COR-L47 (cell line): ENCODE measurements around the gene RAB3D.
"Not testable (repeated sequence)": the region's sequence is repeated elsewhere in the genome, so short reads cannot be mapped to it uniquely, and the experiment has no call there.

Experiments
- DNase-seq: peaks from one replicate; lab custom pipeline; 2025; lab: John Stamatoyannopoulos, UW

Gene RAB3D

DNA sequence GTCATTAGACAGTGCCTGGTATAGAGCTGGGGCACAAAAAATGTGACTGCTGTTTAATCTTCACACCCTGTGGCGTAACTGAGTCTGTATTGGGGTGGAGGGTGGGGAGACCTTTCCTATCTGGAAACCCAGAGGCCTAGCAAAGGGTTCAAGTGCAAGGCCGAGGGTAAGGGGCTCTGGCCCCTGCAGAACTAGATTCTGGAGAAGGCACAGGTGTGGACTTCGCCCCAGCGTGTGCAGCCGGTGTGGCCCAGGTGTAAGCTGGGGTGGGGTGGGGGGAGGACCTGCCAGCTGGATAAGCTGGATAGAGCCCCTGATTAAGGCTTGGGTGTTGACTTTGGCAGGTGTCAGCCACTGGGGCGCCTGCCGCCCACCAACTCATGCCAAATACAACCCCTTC lies 1.3 kb downstream of the RAB3D start:
- no peak for DNase-seq

DNA sequence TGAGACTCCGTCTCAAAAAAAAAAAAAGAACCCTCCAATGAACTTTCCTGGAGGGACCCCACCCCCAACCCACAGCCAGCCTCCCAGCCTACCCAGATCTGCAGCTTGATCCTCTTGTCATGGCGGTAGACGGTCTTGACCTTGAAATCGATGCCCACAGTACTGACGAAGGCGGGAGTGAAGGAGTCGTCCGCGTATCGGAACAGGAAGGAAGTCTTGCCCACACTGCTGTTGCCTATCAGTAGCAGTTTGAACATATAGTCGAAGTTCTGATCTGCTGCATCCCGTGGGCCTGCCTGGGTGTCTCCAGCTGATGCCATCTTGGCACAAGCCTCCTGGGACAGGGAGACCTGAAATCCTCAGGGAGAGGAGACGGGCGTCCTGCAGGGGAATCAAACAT lies 2.4 kb downstream of the RAB3D start:
- no peak for DNase-seq

DNA sequence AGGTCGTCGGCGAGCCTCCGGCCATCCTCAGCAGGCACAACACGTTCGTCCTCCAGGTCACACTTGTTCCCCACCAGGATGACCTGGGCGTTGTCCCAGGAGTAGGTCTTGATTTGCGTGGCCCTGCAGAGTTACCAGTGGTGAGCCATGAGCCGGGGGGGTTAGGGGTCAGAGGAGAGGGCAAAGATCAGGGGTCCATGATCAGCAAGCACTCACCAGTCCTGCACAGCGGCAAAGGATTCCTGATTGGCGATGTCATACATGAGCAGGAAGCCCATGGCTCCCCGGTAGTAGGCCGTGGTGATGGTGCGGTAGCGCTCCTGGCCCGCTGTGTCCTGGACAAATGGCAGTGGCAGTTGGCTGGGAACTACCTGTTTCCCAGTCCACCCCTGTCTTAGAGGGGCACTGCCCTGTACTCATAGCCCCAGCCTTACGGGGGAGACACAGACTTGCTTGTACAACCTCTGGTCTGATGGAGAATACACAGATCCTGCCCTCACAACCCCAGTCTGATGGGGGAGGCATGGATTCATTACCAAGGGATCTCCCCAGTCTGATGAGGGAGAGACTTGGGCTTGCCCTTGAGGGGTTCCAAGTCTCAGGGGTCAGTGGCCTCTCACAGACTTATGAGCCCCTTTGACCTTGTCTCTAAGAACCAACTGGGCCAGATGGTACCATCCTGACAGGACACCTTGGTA lies 3.9 kb downstream of the RAB3D start:
- no peak for DNase-seq

DNA sequence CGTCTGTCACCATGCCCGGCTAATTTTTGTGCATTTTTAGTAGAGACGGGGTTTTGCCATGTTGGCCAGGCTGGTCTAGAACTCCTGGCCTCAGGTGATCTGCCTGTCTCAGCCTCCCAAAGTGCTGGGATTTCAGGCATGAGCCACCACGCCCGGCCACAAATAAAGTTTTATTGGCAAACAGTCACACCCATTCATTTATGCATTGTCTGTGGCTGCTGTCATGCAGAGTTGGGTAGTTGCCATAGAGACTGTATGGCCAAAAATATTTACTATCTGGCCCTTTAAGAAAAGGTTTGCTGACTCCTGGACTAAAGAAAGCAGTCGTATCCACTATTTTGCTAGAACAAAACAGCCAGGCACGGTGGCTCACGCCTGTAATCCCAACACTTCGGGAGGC lies 5.6 kb downstream of the RAB3D start:
- DNase-seq = not testable (repeated sequence)

DNA sequence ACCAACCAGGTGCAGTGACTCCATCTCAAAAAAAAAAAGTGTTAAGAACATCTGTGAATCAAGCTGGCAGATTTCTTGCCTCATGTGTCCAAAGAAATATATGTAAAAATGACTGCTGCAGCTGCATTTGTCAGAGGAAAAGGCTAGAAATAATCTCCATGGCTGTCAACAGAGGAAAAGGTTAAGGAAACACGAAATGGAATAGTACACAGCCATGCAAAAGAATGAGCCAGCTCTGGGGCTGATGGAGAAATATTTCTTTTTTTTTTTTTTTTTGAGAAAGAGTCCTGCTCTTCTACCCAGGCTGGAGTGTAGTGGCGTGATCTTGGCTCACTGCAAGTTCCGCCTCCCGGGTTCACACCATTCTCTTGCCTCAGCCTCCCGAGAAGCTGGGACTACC lies 6.6 kb downstream of the RAB3D start:
- DNase-seq = no peak

DNA sequence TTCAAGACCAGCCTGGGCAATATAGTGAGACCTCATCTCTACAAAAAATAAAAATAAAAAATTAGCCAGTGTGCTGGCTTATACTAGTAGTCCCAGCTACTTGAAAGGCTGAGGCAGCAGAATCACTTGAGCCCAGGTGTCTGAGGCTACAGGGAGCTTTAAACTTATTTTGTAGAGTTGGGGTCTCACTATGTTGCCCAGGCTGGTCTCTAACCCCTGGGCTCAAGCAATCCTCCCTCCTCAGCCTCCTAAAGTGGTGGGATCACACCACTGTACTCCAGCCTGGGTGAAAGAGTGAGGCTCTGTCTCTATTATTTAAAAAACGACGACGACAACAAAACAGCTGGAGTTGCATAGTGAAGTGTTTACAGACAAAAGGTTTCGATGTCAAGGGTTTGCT lies 8.0 kb downstream of the RAB3D start:
- DNase-seq = no peak

DNA sequence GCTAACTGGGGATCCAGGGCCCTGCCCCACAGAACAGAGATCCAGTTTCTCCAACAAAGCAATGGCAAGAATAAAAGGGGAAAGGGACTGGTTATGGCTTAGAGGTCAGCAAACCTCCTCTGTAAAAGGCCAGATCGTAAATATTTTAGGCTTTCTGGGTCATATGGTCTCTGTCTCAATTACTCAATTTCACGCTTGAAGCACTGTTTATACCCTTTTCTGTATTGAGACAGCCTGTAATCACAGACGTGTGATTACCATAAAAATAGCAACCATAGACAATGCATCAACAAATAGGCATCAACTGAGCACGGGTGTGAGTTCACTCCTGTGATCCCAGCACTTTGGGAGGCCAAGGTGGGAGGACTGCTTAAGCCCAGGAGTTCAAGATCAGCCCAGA lies 9.3 kb downstream of the RAB3D start:
- DNase-seq = no peak

DNA sequence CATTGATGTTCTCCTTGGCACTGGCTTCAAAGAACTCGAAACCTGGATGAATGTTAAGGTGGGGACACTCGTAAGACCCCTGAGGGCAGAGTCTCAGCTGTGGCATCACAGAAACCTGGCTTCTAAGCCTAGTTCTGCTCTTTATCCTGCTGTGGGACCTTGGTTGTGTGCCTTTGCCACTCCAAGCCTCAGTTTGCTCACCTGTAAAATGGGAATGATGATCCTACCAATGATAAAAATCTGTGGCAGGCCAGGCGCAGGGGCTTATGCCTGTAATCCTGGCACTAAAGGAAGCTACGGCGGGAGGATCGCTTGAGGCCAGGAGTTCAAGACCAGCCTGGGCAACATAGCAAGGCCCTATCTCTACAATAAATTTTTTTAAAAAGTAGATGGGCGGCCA lies 13.9 kb downstream of the RAB3D start:
- DNase-seq = no peak

DNA sequence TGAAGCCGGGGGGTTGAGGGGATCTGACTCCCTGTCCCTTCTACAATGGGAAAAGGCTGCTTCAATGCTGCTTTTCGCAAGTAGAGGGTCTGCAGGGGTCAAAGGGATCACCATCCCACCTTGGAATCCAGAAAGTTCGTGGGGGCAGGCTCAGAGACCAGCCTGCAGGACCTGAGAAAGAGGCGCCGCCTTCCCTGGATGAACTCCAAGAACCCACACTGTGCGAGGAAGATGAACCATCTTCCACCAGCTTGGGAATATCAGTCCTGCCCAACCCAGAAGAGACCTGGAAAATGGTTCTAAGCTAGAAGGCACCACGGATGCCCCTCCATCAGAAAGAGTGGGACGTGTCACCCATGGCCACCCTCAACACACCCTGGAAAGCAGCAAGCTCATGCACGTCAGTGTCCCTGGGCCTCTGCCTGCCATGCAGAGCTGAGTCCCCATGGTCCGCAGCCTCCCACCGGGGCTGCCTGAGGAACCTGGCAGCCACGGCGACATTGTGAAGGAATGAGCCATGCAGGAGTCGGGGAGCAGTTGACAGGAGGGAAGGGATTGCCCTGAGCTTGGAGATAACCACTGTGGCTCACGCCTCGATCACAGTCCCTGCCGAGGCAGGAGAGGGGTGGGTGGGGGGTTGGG lies 14.6 kb downstream of the RAB3D start:
- DNase-seq = no peak

DNA sequence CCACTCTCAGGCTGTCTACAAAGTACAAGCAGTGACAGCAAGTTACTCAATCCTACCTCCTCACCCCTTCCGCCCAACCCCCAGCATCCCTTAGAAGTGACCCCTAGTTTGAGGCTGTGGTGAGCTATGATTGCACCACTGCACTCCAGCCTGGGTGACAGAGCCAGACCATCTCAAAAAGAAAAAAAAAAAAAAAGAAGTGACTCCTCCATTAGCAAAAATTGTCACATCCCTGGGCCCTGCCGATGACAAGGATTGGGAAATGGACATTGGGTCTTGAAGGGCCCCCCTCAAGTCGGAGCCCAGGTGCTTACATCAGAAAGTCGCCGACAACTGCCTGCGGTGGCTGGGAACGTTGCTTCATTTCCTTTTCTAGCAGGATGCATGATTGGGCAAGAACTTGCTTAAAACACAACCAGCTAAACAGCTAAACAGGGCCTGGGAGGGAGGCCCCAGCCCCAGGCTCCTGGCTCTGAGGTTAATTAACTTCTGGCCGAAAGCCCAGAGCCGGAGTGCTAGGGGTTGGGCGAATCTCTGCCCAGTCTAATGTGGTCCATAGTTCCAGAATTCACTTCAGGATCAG lies 15.3 kb downstream of the RAB3D start:
- peak; percentile 79 for DNase-seq

DNA sequence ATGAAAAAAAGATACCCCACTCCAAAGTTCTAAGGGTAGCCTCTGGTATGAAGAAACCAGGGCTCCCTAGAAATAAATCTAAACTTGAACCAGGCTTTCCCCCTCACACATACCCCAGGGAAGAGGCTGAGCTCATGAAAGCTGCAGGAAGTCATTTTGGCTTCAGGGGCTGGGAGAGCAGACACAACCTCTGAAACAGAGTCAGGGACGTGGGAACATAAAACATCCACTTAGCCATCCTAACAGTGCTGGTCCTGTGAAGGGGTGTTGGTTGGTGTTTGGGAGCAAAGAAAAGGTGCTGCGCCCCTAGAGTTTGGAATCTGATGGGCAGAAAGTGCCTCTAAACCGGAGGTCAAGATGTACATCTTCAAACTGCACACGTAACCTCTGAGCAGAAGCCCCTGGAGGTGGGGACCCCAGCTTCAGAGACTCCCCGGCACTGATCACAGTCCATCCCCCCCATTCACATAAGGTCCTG lies 15.8 kb downstream of the RAB3D start:
- DNase-seq = no peak

DNA sequence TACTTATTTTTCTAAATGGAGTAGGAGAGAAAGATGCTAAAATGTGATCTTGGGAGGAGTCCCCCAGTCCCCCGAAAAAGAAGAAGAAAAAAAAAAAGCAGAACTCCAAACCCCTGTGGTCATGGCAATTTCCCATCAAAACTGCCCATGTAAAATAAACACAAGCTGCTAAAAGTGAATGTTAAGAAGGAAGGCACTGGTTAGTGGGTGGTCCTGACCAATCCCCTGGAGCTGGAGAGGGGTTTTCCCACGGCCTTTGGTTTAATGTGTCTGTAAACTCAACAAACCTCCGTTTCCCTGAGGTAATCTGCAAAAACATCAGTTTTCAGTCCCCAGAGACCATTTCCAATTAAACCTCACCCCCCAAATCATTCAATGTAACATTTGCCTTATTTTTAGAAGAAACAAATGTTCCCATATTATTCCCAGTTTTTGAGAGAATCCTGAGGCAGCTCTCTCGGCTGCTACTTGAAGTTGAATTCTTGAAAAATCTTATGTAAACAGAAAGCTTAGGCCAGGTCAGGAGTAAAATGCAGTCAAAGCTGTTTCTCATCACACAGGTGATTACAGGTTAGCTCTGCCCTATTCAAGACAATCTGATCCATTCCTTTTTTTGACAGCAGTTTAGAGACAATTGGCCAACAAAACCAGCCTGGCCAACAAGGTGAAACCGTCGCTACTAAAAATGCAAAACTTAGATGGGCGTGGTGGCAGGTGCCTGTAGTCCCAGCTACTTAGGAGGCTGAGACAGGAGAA lies 17.0 kb downstream of the RAB3D start:
- no peak for DNase-seq

DNA sequence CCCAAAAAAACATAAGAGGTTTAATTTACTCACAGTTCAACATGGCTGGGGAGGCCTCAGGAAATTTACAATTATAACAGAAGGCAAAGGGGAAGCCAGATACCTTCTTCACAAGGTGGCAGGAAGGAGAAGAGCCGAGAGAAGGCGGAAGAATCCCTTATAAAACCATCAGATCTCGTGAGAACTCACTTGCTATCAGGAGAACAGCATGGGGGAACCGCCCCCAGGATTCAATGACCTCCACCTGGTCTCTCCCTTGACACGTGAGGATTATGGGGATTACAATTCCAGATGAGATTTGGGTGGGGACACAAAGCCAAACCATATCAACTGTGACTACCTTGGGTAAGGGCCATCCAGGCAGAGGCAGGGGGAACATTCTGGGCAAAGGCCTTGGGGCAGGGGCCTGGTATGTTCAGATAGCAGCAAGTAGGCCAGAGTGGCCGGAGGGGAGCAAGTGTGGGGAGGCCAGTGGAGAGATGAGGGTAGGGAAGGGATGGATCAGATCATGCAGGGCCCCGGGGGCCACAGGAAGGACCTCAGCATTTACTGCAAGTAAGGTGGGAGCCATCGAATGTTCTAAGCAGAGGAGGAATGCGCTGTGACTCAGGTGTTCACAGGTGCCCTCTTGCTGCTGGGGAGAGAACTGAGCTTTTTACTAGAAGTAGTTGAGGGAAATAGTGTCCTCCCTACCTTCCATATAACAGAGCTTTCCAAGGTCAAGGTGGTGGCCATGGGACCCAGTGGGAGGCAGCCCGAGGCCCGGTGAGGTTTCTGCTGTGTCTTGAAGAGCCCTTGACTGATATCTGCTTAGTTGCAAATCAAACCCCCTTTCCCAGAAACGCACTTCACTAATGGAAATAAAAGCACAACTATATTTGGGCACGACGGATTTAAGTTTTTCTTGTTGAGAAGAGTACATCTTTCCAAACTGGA lies 18.0 kb downstream of the RAB3D start:
- no peak for DNase-seq

DNA sequence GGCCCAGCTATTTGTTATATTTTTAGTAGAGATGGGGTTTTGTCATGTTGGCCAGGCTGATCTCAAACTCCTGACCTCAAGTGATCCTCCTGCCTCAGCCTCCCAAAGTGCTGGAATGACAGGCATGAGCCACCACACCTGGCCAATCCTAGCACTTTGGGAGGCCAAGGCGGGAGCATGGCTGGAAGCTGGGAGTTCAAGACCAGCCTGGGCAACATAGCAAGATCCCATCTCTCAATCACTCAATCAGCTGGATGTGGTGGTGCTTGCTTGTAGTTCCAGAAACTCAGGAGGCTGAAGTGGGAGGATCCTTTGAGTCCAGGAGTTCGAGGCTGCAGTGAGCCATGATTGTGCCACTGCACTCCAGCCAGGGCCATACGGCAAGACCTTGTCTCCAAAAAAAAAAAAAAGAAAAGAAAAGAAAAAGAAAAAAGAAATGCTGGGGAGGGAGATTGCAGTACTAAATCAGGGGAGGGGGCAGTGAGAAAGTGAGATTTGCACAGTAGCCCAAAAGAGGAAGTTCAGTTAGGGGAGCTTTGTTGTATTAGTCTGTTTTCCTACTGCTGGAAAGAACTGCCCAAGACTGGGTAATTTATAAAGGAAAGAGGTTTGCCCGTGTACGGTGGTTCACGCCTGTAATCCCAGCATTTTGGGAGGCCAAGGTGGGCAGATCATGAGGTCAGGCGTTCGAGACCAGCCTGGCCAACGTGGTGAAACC lies 19.0 kb downstream of the RAB3D start:
- DNase-seq = not testable (repeated sequence)

DNA sequence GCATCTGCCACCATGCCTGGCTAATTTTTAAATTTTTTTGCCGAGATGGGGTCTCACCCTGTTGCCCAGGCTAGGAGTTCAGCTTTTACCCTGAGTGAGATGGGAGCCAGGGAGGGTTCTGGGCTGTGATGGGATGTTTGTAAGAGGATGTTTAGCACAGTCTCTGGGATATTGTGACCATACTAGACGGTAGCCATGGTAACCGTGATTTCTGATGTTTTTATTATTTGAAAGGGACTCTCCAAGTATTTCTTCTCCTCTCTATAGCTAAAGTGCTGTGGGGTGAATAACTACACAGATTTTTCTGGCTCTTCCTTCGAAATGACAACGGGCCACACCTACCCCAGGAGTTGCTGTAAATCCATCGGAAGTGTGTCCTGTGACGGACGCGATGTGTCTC lies 33.1 kb downstream of the RAB3D start:
- no peak for DNase-seq

DNA sequence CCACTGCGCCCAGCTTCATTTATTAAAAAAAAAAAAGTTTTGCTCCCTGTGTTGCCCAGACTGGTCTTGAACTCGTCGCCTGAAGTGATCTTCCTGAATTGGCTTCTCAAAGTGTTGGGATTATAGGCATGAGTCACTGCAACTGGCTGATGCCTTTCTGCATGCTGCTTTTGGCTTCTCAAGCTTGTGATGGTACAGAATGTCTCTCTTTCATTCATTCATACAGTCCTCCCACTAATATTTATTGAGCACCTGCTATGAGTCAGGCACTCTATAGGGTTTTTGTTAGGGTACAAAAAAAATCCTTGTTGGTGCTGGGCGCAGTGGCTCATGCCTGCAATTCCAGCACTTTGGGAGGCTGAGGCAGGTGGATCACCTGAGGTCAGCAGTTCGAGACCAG lies 34.5 kb downstream of the RAB3D start:
- no peak for DNase-seq

DNA sequence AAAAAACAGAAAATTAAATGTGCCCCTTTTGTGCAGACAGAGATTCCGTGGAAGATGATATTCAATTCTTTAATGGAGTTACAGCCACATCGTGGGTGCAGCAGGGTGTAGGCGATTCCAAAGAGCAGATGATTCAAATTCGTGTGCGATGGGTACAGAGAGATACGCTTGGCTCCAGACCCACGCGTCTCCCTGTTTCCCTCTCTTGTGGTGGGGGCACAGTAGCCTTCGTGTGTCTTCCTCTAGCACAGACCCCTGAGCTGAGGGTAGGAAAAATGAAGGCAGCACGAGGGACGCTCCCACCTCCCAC lies 38.7 kb downstream of the RAB3D start:
- DNase-seq = no peak

DNA sequence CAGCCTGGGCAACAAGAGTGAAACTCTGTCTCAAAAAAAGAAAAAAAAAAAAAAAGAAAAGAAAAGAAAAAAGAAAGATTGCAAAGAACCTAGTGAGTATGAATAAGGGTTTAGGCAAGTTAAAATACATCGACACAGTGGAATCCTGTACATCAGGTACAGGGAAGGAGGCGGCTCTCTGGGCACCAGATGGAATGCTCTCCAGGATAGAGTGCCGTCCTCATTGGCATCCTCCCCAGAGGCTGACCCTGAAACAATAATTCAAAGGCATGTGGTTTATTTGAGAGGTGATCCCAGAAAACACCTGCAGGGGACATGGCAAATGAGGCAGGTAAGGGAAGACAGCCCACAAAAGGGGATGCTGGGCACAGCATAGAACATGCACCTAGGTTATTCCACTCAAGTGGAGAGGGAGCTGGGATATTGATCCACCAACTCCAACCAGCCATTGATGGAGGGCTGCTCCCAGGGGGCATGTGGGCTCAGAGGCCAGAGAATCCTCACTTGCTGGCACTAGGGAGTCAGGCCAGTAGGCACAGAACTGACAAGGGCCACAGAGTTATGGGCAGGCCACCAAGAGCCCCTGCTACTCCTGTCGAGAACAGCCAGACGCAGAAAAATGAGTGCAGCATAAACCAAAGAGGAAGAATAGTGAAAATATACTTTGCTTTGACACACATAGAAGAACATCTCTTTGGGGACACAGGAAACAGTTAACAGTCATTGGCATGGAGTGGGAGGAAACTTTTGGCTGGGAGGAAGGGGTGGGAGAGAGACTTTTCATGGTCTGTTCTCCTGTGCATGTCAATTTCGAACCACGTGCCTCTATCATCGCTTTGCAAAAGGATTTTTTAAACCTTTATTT lies 39.3 kb downstream of the RAB3D start:
- no peak for DNase-seq

DNA sequence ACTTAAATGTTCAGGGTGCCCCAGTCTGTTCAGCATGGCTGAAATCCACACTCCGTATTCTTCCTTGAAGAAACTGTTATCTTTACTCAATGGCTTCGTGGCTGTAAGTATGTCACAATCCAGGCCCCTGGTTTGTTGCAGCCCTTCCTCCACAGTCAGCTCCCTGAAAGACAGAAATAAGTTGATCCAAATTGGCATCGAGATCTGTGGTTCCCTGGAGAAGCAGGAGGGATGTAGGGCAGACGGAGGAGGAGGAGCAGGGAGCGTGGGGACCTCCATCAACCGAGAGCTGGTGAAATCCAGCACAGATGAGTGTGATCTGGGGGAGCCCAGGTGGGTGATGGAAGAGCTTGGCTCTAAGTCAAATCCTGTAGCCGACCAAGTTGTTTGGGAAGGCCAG lies 43.2 kb downstream of the RAB3D start:
- no peak for DNase-seq

DNA sequence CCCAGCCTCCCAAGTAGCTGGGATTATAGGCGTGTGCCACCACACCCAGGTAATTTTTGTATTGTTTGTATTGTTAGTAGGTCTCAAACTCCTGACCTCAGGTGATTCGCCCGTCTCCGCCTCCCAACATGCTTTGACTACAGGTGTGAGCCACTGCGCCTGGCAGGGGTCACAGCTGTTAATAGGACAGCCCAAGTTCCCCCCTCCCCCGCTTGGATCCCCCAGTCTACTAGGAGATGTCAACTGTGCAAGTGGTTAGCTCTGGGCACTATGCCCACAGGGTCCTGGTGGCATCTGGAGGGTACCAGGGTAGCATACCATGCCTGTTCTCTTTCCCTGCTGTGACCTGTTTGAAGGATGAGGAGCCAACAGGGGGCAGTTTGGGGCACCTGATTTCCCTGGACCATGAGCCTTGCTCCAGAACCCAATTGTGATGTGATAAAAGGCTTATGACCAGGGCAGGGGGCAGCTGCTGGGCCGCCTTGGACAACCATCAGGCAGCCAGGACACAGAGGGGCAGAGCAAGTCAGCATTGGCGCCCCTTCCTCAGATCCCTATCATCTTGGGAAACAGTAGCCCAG lies 43.7 kb downstream of the RAB3D start, which contains the start of gene TSPAN16:
TSPAN16 (plus strand) TSS at position 496 of the 581 bp plus-strand sequence. CDS start 138 bp downstream, outside the sequence.
- DNase-seq = no peak
